Endothelial cell of umbilical vein (primary cell): ENCODE measurements around the gene OPCML.

ENCODE experiments used
- CTCF ChIP-seq, 2 donors: IDR thresholded peaks; 1 replicate in 1 of 2; 2 replicates in 1 of 2; pipeline ENCODE4 v1.5.1; 2011; ENCODE audit warnings: low read length in 2 of 2, mild to moderate bottlenecking in 2 of 2, moderate library complexity in 2 of 2, control low read depth in 1 of 2, inconsistent platforms in 1 of 2, low read depth in 1 of 2; ENCODE audit not compliant: insufficient read depth in 1 of 2; ENCODE audit errors: extremely low read depth in 1 of 2
- EZH2 ChIP-seq: IDR thresholded peaks from 2 replicates; pipeline ENCODE4 v1.6.1; 2012; ENCODE audit warnings: borderline replicate concordance, low read depth, mild to moderate bottlenecking, moderate library complexity, low read length, inconsistent platforms; ENCODE audit not compliant: severe bottlenecking
- JUN ChIP-seq: IDR thresholded peaks from 2 replicates; pipeline ENCODE4 v1.6.1; 2011; ENCODE audit warnings: borderline replicate concordance, low read depth; ENCODE audit not compliant: insufficient read length, insufficient read depth
- MAX ChIP-seq: IDR thresholded peaks from 2 replicates; pipeline ENCODE4 v1.6.1; 2011; ENCODE audit not compliant: insufficient read depth, insufficient read length
- MYC ChIP-seq: IDR thresholded peaks from one replicate; pipeline ENCODE4 v1.6.1; 2011; ENCODE audit warnings: mild to moderate bottlenecking, low read depth, low read length
- POLR2A ChIP-seq: IDR thresholded peaks from 2 replicates; pipeline ENCODE4 v1.6.1; 2012; ENCODE audit warnings: low read depth, mild to moderate bottlenecking, control low read depth, low read length
- POLR2AphosphoS5 ChIP-seq: IDR thresholded peaks from 2 replicates; pipeline ENCODE4 v1.6.1; 2012; ENCODE audit warnings: low read depth, mild to moderate bottlenecking, control low read depth, low read length, moderate library complexity; ENCODE audit not compliant: insufficient read depth

GRCh38 chr11:132937016-132937415, 595.3 kb downstream of the OPCML start:
- TF ChIP-seq CTCF (IDR thresholded peaks at IDR 0.05; ENCODE audit: extremely low read depth in 1 of 2, insufficient read depth in 1 of 2, low read depth in 1 of 2, low read length in 2 of 2), result no peak
- TF ChIP-seq EZH2, result no peak
- TF ChIP-seq MYC, result no peak
- no peak for TF ChIP-seq POLR2A
- no peak for TF ChIP-seq MAX
- no peak for TF ChIP-seq JUN
- no peak for TF ChIP-seq POLR2AphosphoS5
